Sigmoid colon (tissue), 4 donors: ENCODE data around the gene RPIA.

ENCODE experiments used
- CTCF ChIP-seq, 4 experiments: fragments of 450-650 bp in 3 of 4; fragments of 200-600 bp in 1 of 4; IDR thresholded peaks; one replicate each; pipeline ENCODE4 v1.5.1; 2016 to 2019; ENCODE audit warnings: antibody characterized with exemption in 4 of 4, mild to moderate bottlenecking in 3 of 4, moderate library complexity in 2 of 4
- EP300 ChIP-seq, 4 donors: sonication (generic); formaldehyde crosslinking; IDR thresholded peaks; one replicate each; pipeline ENCODE4 v1.6.1; 2017; ENCODE audit warnings: antibody characterized with exemption in 4 of 4
- POLR2A ChIP-seq, 2 donors: fragments of 450-650 bp; IDR thresholded peaks; one replicate each; pipeline ENCODE4 v1.6.1; 2016; ENCODE audit warnings: antibody characterized with exemption in 2 of 2, mild to moderate bottlenecking in 2 of 2, moderate library complexity in 2 of 2
- POLR2AphosphoS5 ChIP-seq, 4 donors: sonication (generic); formaldehyde crosslinking; IDR thresholded peaks; one replicate each; pipeline ENCODE4 v1.6.1; 2017; ENCODE audit warnings: antibody characterized with exemption in 4 of 4

- TF ChIP-seq POLR2A (IDR thresholded peaks at IDR 0.05) (no peak), CTCF (IDR thresholded peaks at IDR 0.05) (no peak), EP300 (IDR thresholded peaks at IDR 0.05) (no peak), POLR2AphosphoS5 (IDR thresholded peaks at IDR 0.05) (no peak)
These were observed 73.8 kb downstream of the RPIA start for GRCh38 chr2:88765154-88765888.
